Stimulated activated CD4-positive, alpha-beta T cell treated with anti-CD3 and anti-CD28 coated beads, Interleukin-2, amount 100 ng/mL, for 48 hours (primary cell): Measurements from ENCODE around the gene CUL7.

Experiments
- DNase-seq, 2 donors: peaks; one replicate each; pipeline ENCODE4 v3.0.0-alpha.2; 2020

The CUL7 gene

GRCh38 chr6:43076464-43077332, 23.0 kb upstream of the CUL7 start:
- DNase-seq, result no peak

- DNase-seq, result peak in 1 of 2 donors; percentile 27
These were observed 22.2 kb upstream of the CUL7 start, which contains the start of gene PTK7 for GRCh38 chr6:43075670-43076463. PTK7 (plus strand) TSS chr6:43076314; CDS start chr6:43076489, 175 bp downstream.

- no peak for DNase-seq
These were observed 21.4 kb upstream of the CUL7 start for GRCh38 chr6:43074847-43075669.

- DNase-seq, result no peak
These were observed 16.5 kb upstream of the CUL7 start for GRCh38 chr6:43070028-43070632.

- no peak for DNase-seq
These were observed 9.2 kb upstream of the CUL7 start for GRCh38 chr6:43062818-43063217.

GRCh38 chr6:43061861-43062260, 8.2 kb upstream of the CUL7 start:
- no peak for DNase-seq

- DNase-seq, result no peak
These were observed 7.3 kb upstream of the CUL7 start for GRCh38 chr6:43060755-43061633.

- DNase-seq, result no peak
These were observed 6.5 kb upstream of the CUL7 start for GRCh38 chr6:43060034-43060754.

- DNase-seq, result peak; percentile 94 to 95
These were observed 5.8 kb upstream of the CUL7 start, which contains the start of the genes KLC4 and MRPL2 for GRCh38 chr6:43059168-43060033. KLC4 (plus strand) TSS chr6:43059631; CDS start chr6:43061336, 1,705 bp downstream. MRPL2 (minus strand) TSS chr6:43059434; CDS start chr6:43059381, 53 bp downstream.

GRCh38 chr6:43058531-43058930, 4.9 kb upstream of the CUL7 start:
- no peak for DNase-seq

- no peak for DNase-seq
These were observed 2.3 kb upstream of the CUL7 start for GRCh38 chr6:43055966-43056365.

GRCh38 chr6:43054206-43054943, 724 bp upstream of the CUL7 start:
- no peak for DNase-seq

GRCh38 chr6:43052842-43053544, 658 bp downstream of the CUL7 start:
- peak in 1 of 2 donors; percentile 10 for DNase-seq

- DNase-seq, result no peak
These were observed 1.3 kb downstream of the CUL7 start for GRCh38 chr6:43052225-43052841.

GRCh38 chr6:43050981-43051380, 2.7 kb downstream of the CUL7 start:
- DNase-seq, result no peak

- no peak for DNase-seq
These were observed 5.7 kb downstream of the CUL7 start for GRCh38 chr6:43047998-43048397.

- DNase-seq, result no peak
These were observed 8.2 kb downstream of the CUL7 start for GRCh38 chr6:43045371-43045930.
